ENCODE measurements around the gene IGFBP3. TPM values are rescaled to one million over a fixed set of nuclear protein-coding genes. Genes with fewer than 3 reads are reported as not detected.

Gene IGFBP3
- total and polyA plus RNA-seq, 12 donors: 5.4 to 53.1 (median 18.1) TPM

- intact Hi-C loops (cut with DNase I): no loop called here
- no peak for TF ChIP-seq POLR2A (IDR thresholded peaks at IDR 0.05)
- peak; percentile 34 to 71 (median 56) for TF ChIP-seq CTCF (IDR thresholded peaks at IDR 0.05)
- no peak for DNase-seq
Observed at GRCh38 chr7:45890902-45891461, 30.1 kb downstream of the IGFBP3 start.

GRCh38 chr7:45890125-45890901, 30.8 kb downstream of the IGFBP3 start:
- Histone ChIP-seq H3K27me3 (peaks cover 27% of the 10 kb centered on the region), H3K27ac (no peak overlapping the region), H3K4me3 (no peak overlapping the region), H3K36me3 (replicated peaks in 1 of 2) (no peaks in the 10 kb centered on the region), H3K9me3 (replicated peaks in 1 of 3) (no peaks in the 10 kb centered on the region), H3K4me1 (replicated peaks in 1 of 2) (no peaks in the 10 kb centered on the region)
- 79 to 91% (median 86%) methylated on average over 7 to 8 of the region's 8 CpGs for WGBS, 4 donors
- intact Hi-C loops (cut with DNase I): no loop called here
- no peak for TF ChIP-seq CTCF (IDR thresholded peaks at IDR 0.05)
- no peak for TF ChIP-seq POLR2A (IDR thresholded peaks at IDR 0.05)
- no peak for DNase-seq

More at GRCh38 chr7:45890902-45891461, 30.1 kb downstream of the IGFBP3 start:
- Histone ChIP-seq H3K27me3 (peaks cover 27% of the 10 kb centered on the region), H3K27ac (no peak overlapping the region), H3K36me3 (replicated peaks in 1 of 2) (no peaks in the 10 kb centered on the region), H3K4me3 (no peak overlapping the region), H3K9me3 (replicated peaks in 1 of 3) (no peaks in the 10 kb centered on the region), H3K4me1 (replicated peaks in 1 of 2) (no peaks in the 10 kb centered on the region)
- WGBS, 4 donors: 26 to 32% (median 31%) methylated on average over 6 of the region's 6 CpGs

- no peaks in the 10 kb centered on the region for H3K36me3 ChIP-seq (replicated peaks in 1 of 2)
- 55 to 61% (median 58%) methylated on average over 7 to 8 of the region's 8 CpGs for WGBS, 4 donors
- DNase-seq: no peak
- no peaks in the 10 kb centered on the region for H3K9me3 ChIP-seq (replicated peaks in 1 of 3)
- TF ChIP-seq CTCF (IDR thresholded peaks at IDR 0.05): no peak
- TF ChIP-seq POLR2A (IDR thresholded peaks at IDR 0.05): no peak
- intact Hi-C loops (cut with DNase I): no loop called here
- H3K27me3 ChIP-seq: peaks cover 27% of the 10 kb centered on the region
- no peaks in the 10 kb centered on the region for H3K4me1 ChIP-seq (replicated peaks in 1 of 2)
- H3K4me3 ChIP-seq: no peak overlapping the region
- H3K27ac ChIP-seq: no peak overlapping the region
Observed at GRCh38 chr7:45889367-45890067, 31.6 kb downstream of the IGFBP3 start.

GRCh38 chr7:45888993-45889366, 32.1 kb downstream of the IGFBP3 start:
- intact Hi-C loops (cut with DNase I): no loop called here
- no peaks in the 10 kb centered on the region for H3K9me3 ChIP-seq (replicated peaks in 1 of 3)
- TF ChIP-seq CTCF (IDR thresholded peaks at IDR 0.05) (no peak), POLR2A (IDR thresholded peaks at IDR 0.05) (no peak)
- DNase-seq: no peak
- H3K4me3 ChIP-seq: no peak overlapping the region
- peaks cover 27% of the 10 kb centered on the region for H3K27me3 ChIP-seq
- H3K4me1 ChIP-seq (replicated peaks in 1 of 2): no peaks in the 10 kb centered on the region
- 23 to 70% (median 42%) methylated on average over 3 to 14 of the region's 14 CpGs for WGBS, 4 donors
- H3K27ac ChIP-seq: no peak overlapping the region
- no peaks in the 10 kb centered on the region for H3K36me3 ChIP-seq (replicated peaks in 1 of 2)
